HG03175 (cell line): ENCODE results near the gene POU6F1.
"Not testable (repeated sequence)": the region's sequence is repeated elsewhere in the genome, so short reads cannot be mapped to it uniquely, and the experiment has no call there.

Source experiments
- ATAC-seq: cut with Tn5 transposase; IDR thresholded peaks from one replicate; pipeline ENCODE4 v1.9.1; 2021; ENCODE audit warnings: mild to moderate bottlenecking, moderate library complexity; ENCODE audit not compliant: unreplicated experiment

Gene POU6F1, protein sequence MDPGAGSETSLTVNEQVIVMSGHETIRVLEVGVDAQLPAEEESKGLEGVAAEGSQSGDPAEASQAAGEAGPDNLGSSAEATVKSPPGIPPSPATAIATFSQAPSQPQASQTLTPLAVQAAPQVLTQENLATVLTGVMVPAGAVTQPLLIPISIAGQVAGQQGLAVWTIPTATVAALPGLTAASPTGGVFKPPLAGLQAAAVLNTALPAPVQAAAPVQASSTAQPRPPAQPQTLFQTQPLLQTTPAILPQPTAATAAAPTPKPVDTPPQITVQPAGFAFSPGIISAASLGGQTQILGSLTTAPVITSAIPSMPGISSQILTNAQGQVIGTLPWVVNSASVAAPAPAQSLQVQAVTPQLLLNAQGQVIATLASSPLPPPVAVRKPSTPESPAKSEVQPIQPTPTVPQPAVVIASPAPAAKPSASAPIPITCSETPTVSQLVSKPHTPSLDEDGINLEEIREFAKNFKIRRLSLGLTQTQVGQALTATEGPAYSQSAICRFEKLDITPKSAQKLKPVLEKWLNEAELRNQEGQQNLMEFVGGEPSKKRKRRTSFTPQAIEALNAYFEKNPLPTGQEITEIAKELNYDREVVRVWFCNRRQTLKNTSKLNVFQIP

DNA sequence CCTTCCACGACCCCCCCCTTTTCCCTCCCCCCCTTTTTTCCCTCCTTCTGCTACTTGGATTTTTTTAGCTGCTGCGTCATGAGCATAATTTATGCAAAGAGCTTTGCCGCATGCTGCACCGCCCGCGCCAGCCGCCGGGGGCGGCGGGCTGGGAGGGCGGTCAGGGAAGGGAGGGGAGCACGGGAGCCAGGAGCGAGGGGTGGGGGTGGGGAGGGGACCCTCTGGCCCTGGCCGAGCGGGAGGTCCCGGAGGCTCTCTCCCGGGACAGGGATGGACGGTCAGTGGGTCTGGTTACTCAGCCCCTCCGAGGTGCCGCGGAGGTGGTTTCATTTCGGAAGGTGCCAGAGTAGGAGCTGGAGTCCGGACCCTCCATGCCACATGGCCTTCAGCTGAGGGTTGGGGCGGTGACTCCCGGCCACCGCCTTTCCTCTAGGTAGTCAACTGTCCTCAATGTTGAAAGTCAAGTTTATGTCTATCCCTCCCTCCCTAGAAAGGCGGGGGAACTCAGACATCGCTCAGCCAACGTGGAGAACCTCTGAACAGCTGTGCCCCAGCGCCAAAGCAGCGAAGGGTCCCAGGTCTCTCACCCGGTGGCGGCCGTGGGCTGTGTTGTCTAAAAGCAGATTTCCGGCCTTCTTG lies at the start of gene POU6F1:
Gene POU6F1 (minus strand): TSS at position 95 of the 639 bp plus-strand sequence. CDS start 11,226 bp downstream, outside the sequence.
- peak; percentile 80 for ATAC-seq

GRCh38 chr12:51265024-51265423 lies 47.2 kb upstream of the POU6F1 start:
- ATAC-seq = peak; percentile 72

- no peak for ATAC-seq
Measured at GRCh38 chr12:51264297-51264696, 46.4 kb upstream of the POU6F1 start.

DNA sequence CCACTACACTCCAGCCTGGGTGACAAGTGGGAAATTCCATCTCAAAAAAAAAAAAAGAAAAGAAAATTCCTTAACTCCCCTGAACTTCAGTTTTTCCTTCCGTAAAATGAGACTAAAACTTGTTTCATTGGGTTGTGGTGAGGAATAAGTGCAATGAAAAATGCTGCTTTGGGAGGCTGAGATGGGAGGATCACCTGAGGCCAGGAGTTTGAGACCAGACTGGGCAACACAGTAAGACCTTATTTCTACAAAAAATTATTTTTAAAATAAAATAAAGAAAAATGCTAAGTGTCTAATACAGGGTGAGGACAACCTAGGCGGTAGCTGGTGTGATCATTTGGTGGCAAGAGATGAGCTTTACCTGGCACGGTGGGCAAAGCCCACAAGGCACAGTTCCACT lies 45.5 kb upstream of the POU6F1 start:
- no peak for ATAC-seq

GRCh38 chr12:51262758-51263177 lies 44.9 kb upstream of the POU6F1 start:
- ATAC-seq = no peak

- ATAC-seq = not testable (repeated sequence)
Measured at GRCh38 chr12:51259600-51259999, 41.7 kb upstream of the POU6F1 start.

GRCh38 chr12:51254536-51254935 lies 36.7 kb upstream of the POU6F1 start:
- ATAC-seq = no peak

- no peak for ATAC-seq
Measured at GRCh38 chr12:51253276-51253675, 35.4 kb upstream of the POU6F1 start.

GRCh38 chr12:51247523-51248206 lies 29.8 kb upstream of the POU6F1 start:
- ATAC-seq = no peak

GRCh38 chr12:51246254-51246853 lies 28.5 kb upstream of the POU6F1 start:
- no peak for ATAC-seq

- no peak for ATAC-seq
Measured at GRCh38 chr12:51245476-51246253, 27.8 kb upstream of the POU6F1 start.

DNA sequence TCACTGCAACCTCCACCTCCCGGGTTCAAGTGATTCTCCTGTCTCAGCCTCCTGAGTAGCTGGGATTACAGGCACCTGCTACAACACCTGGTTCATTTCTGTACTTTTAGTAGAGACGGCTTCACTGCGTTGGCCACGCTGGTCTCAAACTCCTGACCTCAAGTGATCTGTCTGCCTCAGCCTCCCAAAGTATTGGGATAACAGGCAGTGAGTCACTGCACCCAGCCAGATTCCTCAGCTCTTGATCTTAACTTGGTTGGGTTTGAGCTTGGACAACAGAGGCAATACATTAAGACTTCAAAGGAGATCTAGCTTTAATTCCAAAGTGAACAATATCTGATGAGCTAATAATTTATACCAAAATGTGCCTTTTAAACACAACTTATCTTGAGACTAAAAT lies 26.4 kb upstream of the POU6F1 start:
- ATAC-seq = no peak

DNA sequence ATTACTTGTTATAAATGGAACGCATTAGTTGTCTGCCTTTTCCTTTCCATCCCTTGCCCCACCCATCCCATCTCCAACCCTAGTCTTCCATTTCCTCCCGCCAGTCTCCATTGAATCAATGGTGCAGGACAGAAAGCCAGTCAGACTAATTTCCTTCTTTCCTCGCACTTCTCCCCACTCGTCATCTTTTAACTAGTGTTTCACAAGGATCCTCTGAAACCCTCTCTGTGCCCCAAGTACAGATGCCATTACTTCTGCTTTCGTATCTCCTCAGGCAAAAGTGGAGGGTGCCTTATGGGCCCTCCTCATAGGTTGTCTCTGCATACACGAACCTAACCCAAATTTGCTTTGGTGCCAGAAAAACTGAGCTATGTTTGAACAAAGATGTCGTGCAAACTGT lies 25.0 kb upstream of the POU6F1 start:
- ATAC-seq = no peak

GRCh38 chr12:51242120-51242519 lies 24.3 kb upstream of the POU6F1 start:
- ATAC-seq = no peak

- ATAC-seq = no peak
Measured at GRCh38 chr12:51240971-51241370, 23.1 kb upstream of the POU6F1 start.

DNA sequence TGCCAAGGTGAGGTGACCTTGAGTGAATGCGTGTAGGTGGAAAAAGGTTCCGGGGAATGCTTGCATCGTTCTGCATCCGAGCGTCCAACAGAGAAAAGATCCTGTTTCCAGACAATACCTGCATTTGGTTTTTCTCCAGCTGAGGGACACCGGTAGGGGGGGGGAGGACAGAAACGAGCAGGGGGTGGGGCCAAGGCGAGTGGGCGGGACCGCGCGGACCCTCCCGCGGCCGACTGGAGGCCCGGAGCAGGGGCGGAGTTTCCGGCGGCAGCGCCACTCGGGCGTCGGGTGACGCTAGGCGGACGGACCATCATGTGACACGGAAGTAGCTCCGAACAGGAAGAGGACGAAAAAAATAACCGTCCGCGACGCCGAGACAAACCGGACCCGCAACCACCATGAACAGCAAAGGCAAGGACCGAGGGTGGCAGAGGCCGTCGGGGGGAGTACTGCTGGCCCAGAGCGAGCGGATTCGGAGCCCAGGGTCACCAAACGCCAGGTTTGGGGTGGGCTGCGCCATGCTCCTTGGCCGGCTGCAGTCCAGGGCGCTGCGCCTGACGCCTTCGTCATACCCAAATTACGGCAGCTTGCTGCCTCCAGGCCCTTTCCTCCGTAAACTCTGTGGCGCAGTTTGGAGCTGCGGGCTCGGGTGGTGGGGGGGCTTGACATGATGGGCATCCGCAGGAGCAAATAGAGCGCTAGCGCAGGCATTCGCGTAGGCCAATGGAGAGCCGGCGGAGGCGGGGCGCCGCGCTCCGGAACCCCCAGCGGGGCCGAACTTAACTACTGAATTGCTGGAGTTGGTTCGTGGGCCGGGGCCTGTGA lies 20.9 kb upstream of the POU6F1 start, which contains the start of gene DAZAP2:
Gene DAZAP2 (plus strand): TSS at position 317 of the 825 bp plus-strand sequence. CDS start 82 bp downstream, at position 399.
- peak; percentile 92 for ATAC-seq

DNA sequence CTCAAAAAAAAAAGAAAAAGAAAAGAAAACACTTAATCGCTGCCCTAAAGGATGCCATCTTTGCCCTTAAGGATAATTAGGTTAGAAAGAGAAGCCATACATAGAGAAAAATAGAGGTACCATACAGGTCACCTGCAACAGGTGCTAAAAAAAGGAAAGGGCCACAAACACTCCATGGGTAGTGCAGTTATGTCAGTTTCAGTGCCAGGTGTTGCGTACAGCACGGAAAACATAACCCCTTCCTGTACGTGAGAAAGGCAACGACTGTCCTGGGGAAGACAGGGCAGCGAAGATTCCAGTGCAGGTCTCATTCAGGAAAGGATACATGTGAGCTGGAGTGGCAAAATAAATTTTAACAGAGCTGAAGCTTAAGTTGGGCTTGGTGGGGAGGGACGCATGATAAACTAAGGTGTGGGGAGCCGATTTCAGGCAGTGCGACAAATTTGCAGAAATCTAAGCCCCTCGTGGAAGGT lies 20.2 kb upstream of the POU6F1 start:
- ATAC-seq = no peak

DNA sequence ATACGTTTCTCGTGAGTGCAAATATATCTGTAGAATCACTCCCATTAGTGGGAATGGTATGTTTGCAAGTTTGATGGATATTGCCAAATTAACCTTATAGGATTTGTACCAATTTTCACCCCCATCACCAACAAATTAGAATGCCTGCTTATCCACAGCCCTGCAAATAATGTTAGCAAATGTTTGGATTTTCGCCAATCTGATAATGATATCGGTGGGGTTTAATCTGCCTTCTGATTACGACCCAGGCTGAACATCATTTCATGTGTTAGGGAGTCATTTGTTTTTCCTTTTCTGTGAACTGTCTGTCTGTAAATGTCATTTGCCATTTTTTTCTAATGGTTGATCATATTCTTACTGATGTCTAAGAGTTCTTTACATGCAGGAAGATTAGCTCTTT lies 16.7 kb upstream of the POU6F1 start:
- ATAC-seq = no peak

DNA sequence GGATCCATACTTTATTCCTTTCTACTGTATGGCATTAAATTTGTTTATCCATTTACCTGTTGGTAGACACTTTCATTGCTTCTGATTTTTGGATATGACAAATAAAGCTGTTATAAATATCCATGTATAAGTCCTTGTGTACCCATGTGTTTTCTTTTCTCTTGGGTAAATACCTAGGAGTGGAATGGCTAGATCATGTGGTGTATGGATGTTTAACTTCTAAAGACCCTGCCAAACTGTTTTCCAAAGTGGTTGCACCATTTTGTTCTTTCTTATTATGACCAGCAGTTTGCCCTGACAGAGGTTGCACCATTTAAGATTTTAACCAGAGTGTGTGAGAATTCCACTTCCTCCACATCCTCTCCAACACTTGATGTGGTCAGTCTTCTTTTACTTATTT lies 14.8 kb upstream of the POU6F1 start:
- ATAC-seq = no peak
